ENCODE data around the gene LRRC32.
"Not testable (repeated sequence)": the region's sequence is repeated elsewhere in the genome, so short reads cannot be mapped to it uniquely, and the experiment has no call there.

LRRC32 gene

GRCh38 chr11:76608879-76609460 lies 61.6 kb downstream of the LRRC32 start:
- DNase-seq, result not testable (repeated sequence)

GRCh38 chr11:76608228-76608627 lies 62.3 kb downstream of the LRRC32 start:
- DNase-seq, result not testable (repeated sequence)
